ENCODE measurements around the gene HABP2. TPM values are rescaled to one million over a fixed set of nuclear protein-coding genes. Genes with fewer than 3 reads are reported as not detected.
A peak's percentile ranks its signal among the peaks of the same experiment; 100 is the strongest.

HABP2 gene
- polyA plus RNA-seq, 5 donors: 0.15 to 1.3 (median 0.49) TPM

- no peak for DNase-seq
Observed at GRCh38 chr10:113603057-113603777, 50.4 kb downstream of the HABP2 start.

GRCh38 chr10:113604572-113604971 is 51.7 kb downstream of the HABP2 start:
- DNase-seq: no peak

- DNase-seq: no peak
Observed at GRCh38 chr10:113605268-113605978, 52.6 kb downstream of the HABP2 start.

GRCh38 chr10:113609704-113610108 is 56.9 kb downstream of the HABP2 start:
- no peak for DNase-seq

GRCh38 chr10:113610631-113611601 is 58.1 kb downstream of the HABP2 start:
- no peak for DNase-seq

- no peak for DNase-seq
Observed at GRCh38 chr10:113612154-113612553, 59.3 kb downstream of the HABP2 start.

GRCh38 chr10:113613427-113613826 is 60.6 kb downstream of the HABP2 start:
- no peak for DNase-seq

GRCh38 chr10:113613977-113614690 is 61.3 kb downstream of the HABP2 start:
- DNase-seq: no peak

- no peak for DNase-seq
Observed at GRCh38 chr10:113616244-113617074, 63.6 kb downstream of the HABP2 start.

- no peak for DNase-seq
Observed at GRCh38 chr10:113617086-113617485, 64.2 kb downstream of the HABP2 start.

GRCh38 chr10:113618338-113618737 is 65.5 kb downstream of the HABP2 start:
- DNase-seq: no peak

- no peak for DNase-seq
Observed at GRCh38 chr10:113619401-113619800, 66.5 kb downstream of the HABP2 start.

GRCh38 chr10:113620511-113620910 is 67.7 kb downstream of the HABP2 start:
- DNase-seq: no peak

- DNase-seq: no peak
Observed at GRCh38 chr10:113620936-113621335, 68.1 kb downstream of the HABP2 start.

GRCh38 chr10:113621799-113622198 is 68.9 kb downstream of the HABP2 start:
- no peak for DNase-seq

- peak; percentile 29 to 40 for DNase-seq
Observed at GRCh38 chr10:113622831-113623230, 70.0 kb downstream of the HABP2 start.

- no peak for DNase-seq
Observed at GRCh38 chr10:113625461-113626186, 72.8 kb downstream of the HABP2 start.

- no peak for DNase-seq
Observed at GRCh38 chr10:113626809-113627355, 74.0 kb downstream of the HABP2 start.

GRCh38 chr10:113627836-113628235 is 75.0 kb downstream of the HABP2 start:
- no peak for DNase-seq
